ENCODE data around the gene EXOSC5. TPM values are rescaled to one million over a fixed set of nuclear protein-coding genes. Genes with fewer than 3 reads are reported as not detected.

EXOSC5 gene
- total and polyA plus RNA-seq, 2 of the 13 experiments (the other 11 are each of a cell fraction or from before 2014, with no cell fraction given) = 24.1 to 26.5 TPM

- TF ChIP-seq HBP1 (CRISPR knock-in tag; IDR thresholded peaks at IDR 0.05; ENCODE audit: low read depth) = no peak
- POLR2A ChIA-PET = interaction anchor here (0.6 kb wide), 1 partner anchor 394 kb away, joined by 3 read pairs; no protein-coding TSS in a partner anchor
- Histone ChIP-seq H3K36me3 (replicated peaks in 1 of 2; ENCODE audit: control insufficient read depth in 1 of 2, insufficient read depth in 2 of 2, low read length in 2 of 2) (peaks cover 7 to 15% of the 10 kb centered on the region in 2 experiments; a peak in 4 of 5 replicates), H3K79me2 (ENCODE audit: insufficient read depth, low read length) (no peaks in the 10 kb centered on the region), H2AFZ (ENCODE audit: low read length) (no peak overlapping the region), H3K4me1 (ENCODE audit: insufficient read depth, low read length) (peaks cover 30% of the 10 kb centered on the region), H3K27me3 (ENCODE audit: control insufficient read depth in 1 of 2, insufficient read depth in 2 of 2, low read length in 2 of 2) (no peaks in the 10 kb centered on the region), H3K9ac (ENCODE audit: insufficient read depth, low read depth, low read length) (no peak overlapping the region), H3K4me3 (replicated peaks in 1 of 3; ENCODE audit: insufficient read depth in 1 of 3, low read depth in 2 of 3, low read length in 3 of 3) (no peak overlapping the region), H3K4me2 (ENCODE audit: low read depth, low read length) (no peak overlapping the region), H3K27ac (ENCODE audit: extremely low read length, insufficient read depth, low read length) (no peak overlapping the region), H3K9me3 (ENCODE audit: low read length) (no peaks in the 10 kb centered on the region), H4K20me1 (ENCODE audit: insufficient read depth, low read length) (no peaks in the 10 kb centered on the region)
- FAIRE-seq (no peak), DNase-seq (ENCODE audit: low spot score) (no peak), ATAC-seq (no peak)
- CTCF ChIA-PET (ENCODE audit: low intra/inter-chr PET ratio, low total read pairs) = no interaction called here
- no TSS peak for BruUV-seq (replicated peaks)
- intact Hi-C loops (cut with micrococcal nuclease; ENCODE audit: unreplicated experiment) (no loop called here), in situ Hi-C loops (cut with HindIII; ENCODE audit: extremely low pct_ligation_motif_present, low pct_unique_long_range_greater_than_20kb) (no loop called here)
- WGBS (ENCODE audit: low lambda C conversion rate) = 86% methylated on average over 7 of the region's 9 CpGs
Measured at GRCh38 chr19:41411100-41411967, 14.2 kb upstream of the EXOSC5 start.

DNA sequence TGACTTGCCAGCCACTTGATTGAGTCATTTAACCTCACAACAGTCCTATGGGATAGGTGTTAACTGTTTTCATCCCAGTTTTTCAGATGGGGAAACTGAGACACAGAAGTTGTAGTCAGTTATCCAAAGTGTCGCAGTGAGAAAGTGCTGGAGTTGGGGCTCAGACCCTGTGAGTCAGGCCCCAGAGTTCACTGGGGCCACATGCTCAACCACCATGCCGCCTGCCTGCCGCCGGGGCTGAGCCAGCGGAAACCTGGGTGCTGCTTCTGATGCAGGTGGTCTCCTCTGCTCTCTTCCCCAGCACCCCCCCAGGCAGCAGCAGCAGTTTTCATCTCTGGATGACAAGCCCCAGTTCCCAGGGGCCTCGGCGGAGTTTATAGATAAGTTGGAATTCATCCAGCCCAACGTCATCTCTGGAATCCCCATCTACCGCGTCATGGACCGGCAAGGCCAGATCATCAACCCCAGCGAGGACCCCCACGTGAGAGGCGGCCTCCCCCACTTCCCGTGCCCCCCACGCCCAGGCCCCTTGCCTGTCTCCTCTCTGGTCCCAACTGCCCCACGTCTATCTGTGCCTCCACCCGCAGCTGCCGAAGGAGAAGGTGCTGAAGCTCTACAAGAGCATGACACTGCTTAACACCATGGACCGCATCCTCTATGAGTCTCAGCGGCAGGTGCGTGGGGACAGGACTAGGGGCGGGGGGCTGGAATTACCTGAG lies 13.3 kb upstream of the EXOSC5 start:
- no TSS peak for BruUV-seq (replicated peaks)
- ChIA-PET CTCF (ENCODE audit: low intra/inter-chr PET ratio, low total read pairs) (no interaction called here), POLR2A (interaction anchor here (1.3 to 2.8 kb wide), 7 partner anchors 14 to 47 kb away, joined by 3 to 15 read pairs (median 8); partner anchors contain the start of genes B3GNT8, B9D2 and DMAC2)
- Histone ChIP-seq H3K9me3 (ENCODE audit: low read length) (no peaks in the 10 kb centered on the region), H3K4me2 (ENCODE audit: low read depth, low read length) (peak overlapping the region; percentile 63), H2AFZ (ENCODE audit: low read length) (no peak overlapping the region), H3K27me3 (ENCODE audit: control insufficient read depth in 1 of 2, insufficient read depth in 2 of 2, low read length in 2 of 2) (no peaks in the 10 kb centered on the region), H4K20me1 (ENCODE audit: insufficient read depth, low read length) (no peaks in the 10 kb centered on the region), H3K79me2 (ENCODE audit: insufficient read depth, low read length) (no peaks in the 10 kb centered on the region), H3K27ac (ENCODE audit: extremely low read length, insufficient read depth, low read length) (peak overlapping the region; percentile 74), H3K4me1 (ENCODE audit: insufficient read depth, low read length) (peaks cover 30% of the 10 kb centered on the region), H3K4me3 (replicated peaks in 1 of 3; ENCODE audit: insufficient read depth in 1 of 3, low read depth in 2 of 3, low read length in 3 of 3) (no peak overlapping the region), H3K36me3 (replicated peaks in 1 of 2; ENCODE audit: control insufficient read depth in 1 of 2, insufficient read depth in 2 of 2, low read length in 2 of 2) (peaks cover 5 to 15% of the 10 kb centered on the region in 2 experiments; a peak in 4 of 5 replicates), H3K9ac (ENCODE audit: insufficient read depth, low read depth, low read length) (peak overlapping the region; percentile 59; the same call in 1 of the 2 replicates)
- WGBS (ENCODE audit: low lambda C conversion rate) = 98% methylated on average over 23 of the region's 23 CpGs
- TF ChIP-seq CCDC6 (CRISPR knock-in tag; IDR thresholded peaks at IDR 0.05) (no peak), U2AF1 (optimal IDR thresholded peaks at IDR 0.05; ENCODE audit: low read depth, low read length) (no peak), ZNF703 (CRISPR knock-in tag; IDR thresholded peaks at IDR 0.05; ENCODE audit: borderline replicate concordance) (no peak), NFATC3 (CRISPR knock-in tag; IDR thresholded peaks at IDR 0.05) (no peak)
- in situ Hi-C loops (cut with HindIII; ENCODE audit: extremely low pct_ligation_motif_present, low pct_unique_long_range_greater_than_20kb) (no loop called here), intact Hi-C loops (cut with micrococcal nuclease; ENCODE audit: unreplicated experiment) (no loop called here)
- FAIRE-seq = no peak
- ATAC-seq = no peak
- no peak for DNase-seq (ENCODE audit: low spot score)
